D721Med (cell line): ENCODE measurements around the gene DPEP2.
"Not testable (repeated sequence)": the region's sequence is repeated elsewhere in the genome, so short reads cannot be mapped to it uniquely, and the experiment has no call there.

ENCODE experiments used
- DNase-seq: peaks from one replicate; pipeline ENCODE4 v3.0.0; 2011; ENCODE audit warnings: low spot score; ENCODE audit not compliant: insufficient read length
- FAIRE-seq: peaks from 2 replicates; lab custom pipeline; 2011; peaks lifted over from hg19 to GRCh38; lab: Jason Lieb, UNC
- CTCF ChIP-seq: IDR thresholded peaks from 2 replicates; pipeline ENCODE4 v1.5.1; 2012; ENCODE audit warnings: mild to moderate bottlenecking, control low read depth; ENCODE audit not compliant: insufficient read depth; ENCODE audit errors: missing control alignments

DPEP2 gene

GRCh38 chr16:68003031-68003430, 3.7 kb upstream of the DPEP2 start:
- DNase-seq (no peak), FAIRE-seq (no peak)
- no peak for TF ChIP-seq CTCF

- FAIRE-seq, result no peak
- no peak for DNase-seq
- no peak for TF ChIP-seq CTCF
Observed at GRCh38 chr16:68000450-68000849, 1.2 kb upstream of the DPEP2 start.

GRCh38 chr16:67999985-68000384, 701 bp upstream of the DPEP2 start:
- no peak for FAIRE-seq
- DNase-seq, result no peak

GRCh38 chr16:67998231-67998778, 979 bp downstream of the DPEP2 start:
- DNase-seq, FAIRE-seq: not testable (repeated sequence)

More at GRCh38 chr16:67999985-68000384, 701 bp upstream of the DPEP2 start:
- no peak for TF ChIP-seq CTCF

GRCh38 chr16:67996666-67997065, 2.6 kb downstream of the DPEP2 start:
- no peak for FAIRE-seq
- no peak for TF ChIP-seq CTCF

GRCh38 chr16:67995423-67995822, 3.9 kb downstream of the DPEP2 start:
- no peak for DNase-seq
- FAIRE-seq, result no peak
- no peak for TF ChIP-seq CTCF

More at GRCh38 chr16:67996666-67997065, 2.6 kb downstream of the DPEP2 start:
- DNase-seq, result no peak

GRCh38 chr16:67994040-67994408, 5.3 kb downstream of the DPEP2 start:
- FAIRE-seq, DNase-seq: not testable (repeated sequence)

- TF ChIP-seq CTCF, result peak; percentile 75
- DNase-seq (peak; percentile 30), FAIRE-seq (no peak)
Observed at GRCh38 chr16:67993207-67994039, 5.9 kb downstream of the DPEP2 start.
